Right forelimb (tissue), 1 donor: ENCODE results near the gene DCST1.
A peak's percentile ranks its signal among the peaks of the same experiment; 100 is the strongest.

ENCODE experiments used
- DNase-seq: peaks from one replicate; pipeline ENCODE4 v3.0.0-alpha.2; 2018

DCST1 gene

DNA sequence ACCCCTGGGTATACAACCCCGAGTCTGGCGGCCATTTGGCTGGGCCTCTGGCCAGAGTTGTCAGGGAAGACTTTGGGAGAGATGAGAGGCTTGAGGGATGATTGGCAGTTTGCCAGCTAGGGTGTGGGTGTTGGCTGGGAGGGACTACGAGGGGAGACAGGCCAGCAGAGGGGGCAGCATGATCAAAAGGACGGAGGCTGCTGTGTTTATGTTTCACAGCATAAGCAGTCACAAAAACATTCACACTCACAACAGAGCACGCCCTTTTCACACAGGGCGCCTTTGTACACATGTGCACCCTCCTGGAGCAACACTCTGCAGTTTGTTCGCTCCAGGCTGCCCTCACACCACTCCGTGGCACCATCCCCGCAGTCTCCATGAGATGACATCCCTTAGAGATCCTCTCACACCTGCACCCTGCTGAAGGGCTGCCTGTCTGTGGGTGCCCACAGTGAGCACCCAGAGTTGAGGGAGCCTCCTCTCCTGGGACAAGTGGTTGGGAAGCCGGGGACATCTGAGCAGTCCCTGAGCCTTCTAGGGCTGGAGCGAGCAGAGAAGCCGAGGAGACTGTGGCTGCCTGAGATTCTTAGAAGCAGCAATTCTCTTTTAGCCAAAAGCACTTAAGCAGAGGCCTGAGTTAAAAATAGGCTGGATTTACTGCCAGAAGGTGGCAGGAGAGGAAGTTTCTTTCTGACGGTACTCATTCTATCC lies 60.4 kb downstream of the DCST1 start:
- peak; percentile 75 for DNase-seq

DNA sequence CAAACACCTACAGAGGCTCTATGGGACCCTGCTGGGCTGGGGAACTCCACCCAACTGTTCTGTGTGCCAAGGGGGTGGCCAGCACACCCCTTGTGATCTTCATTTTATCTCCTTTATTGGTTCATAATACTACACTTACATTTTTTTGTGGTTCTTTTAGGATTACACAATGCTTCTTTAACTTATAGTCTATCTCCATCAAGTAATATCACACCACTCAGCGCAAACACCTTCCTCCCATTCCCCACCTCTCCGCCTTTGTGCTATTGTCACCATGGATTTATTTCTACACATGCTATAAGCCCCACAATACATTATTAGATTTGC lies 61.0 kb downstream of the DCST1 start:
- DNase-seq, result no peak

DNA sequence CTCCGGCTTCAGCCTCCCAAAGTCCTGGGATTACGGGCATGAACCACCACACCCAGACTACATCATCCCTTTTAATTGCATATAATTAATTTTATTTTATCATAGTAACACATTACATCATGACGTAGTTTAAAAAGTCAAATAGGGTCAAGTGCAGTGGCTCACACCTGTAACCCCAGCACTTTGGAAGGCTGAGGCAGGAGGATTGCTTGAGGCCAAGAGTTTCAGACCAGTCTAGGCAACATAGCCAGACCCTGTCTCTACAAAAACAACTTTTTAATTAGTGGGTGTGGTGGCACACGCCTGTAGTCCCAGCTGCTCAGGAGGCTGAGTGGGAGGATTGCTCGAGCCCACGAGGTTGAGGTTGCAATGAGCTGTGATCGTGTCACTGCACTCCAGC lies 65.7 kb downstream of the DCST1 start:
- DNase-seq, result no peak
